ENCODE data around the gene KLF12. TPM values are rescaled to one million over a fixed set of nuclear protein-coding genes. Genes with fewer than 3 reads are reported as not detected.

The KLF12 gene
- total RNA-seq, 2 donors from 2014 or later, result 19.9 to 23.8 TPM

GRCh38 chr13:74090869-74091605, 43.2 kb downstream of the KLF12 start:
- DNase-seq (ENCODE audit: low spot score) (no peak), ATAC-seq (ENCODE audit: insufficient number of reproducible peaks, low FRiP score, low read depth) (no peak)
- no peaks in the 10 kb centered on the region for H3K36me3 ChIP-seq
- H3K9me3 ChIP-seq, result no peaks in the 10 kb centered on the region
- H3K4me3 ChIP-seq, result no peak overlapping the region
- H3K27ac ChIP-seq, result no peak overlapping the region
- TF ChIP-seq CTCF (IDR thresholded peaks at IDR 0.05), result no peak
- peaks cover 16 to 46% of the 10 kb centered on the region in 2 donors for H3K4me1 ChIP-seq (ENCODE audit: control insufficient read depth in 1 of 2, low read depth in 2 of 2)
- no peaks in the 10 kb centered on the region for H3K27me3 ChIP-seq (replicated peaks; ENCODE audit: insufficient read depth)

- DNase-seq (ENCODE audit: low spot score), result no peak
- no peak for TF ChIP-seq CTCF (IDR thresholded peaks at IDR 0.05)
- H3K27ac ChIP-seq, result no peak overlapping the region
- ATAC-seq (ENCODE audit: insufficient number of reproducible peaks, low FRiP score, low read depth), result no peak
- H3K4me1 ChIP-seq (ENCODE audit: control insufficient read depth in 1 of 2, low read depth in 2 of 2), result peaks cover 16 to 46% of the 10 kb centered on the region in 2 donors
- H3K27me3 ChIP-seq (replicated peaks; ENCODE audit: insufficient read depth), result no peaks in the 10 kb centered on the region
- H3K4me3 ChIP-seq, result no peak overlapping the region
- no peaks in the 10 kb centered on the region for H3K9me3 ChIP-seq
- no peaks in the 10 kb centered on the region for H3K36me3 ChIP-seq
Measured at GRCh38 chr13:74090397-74090796, 43.8 kb downstream of the KLF12 start.

GRCh38 chr13:74087357-74087756, 46.8 kb downstream of the KLF12 start:
- Histone ChIP-seq H3K9me3 (no peaks in the 10 kb centered on the region), H3K27me3 (replicated peaks; ENCODE audit: insufficient read depth) (no peaks in the 10 kb centered on the region), H3K36me3 (no peaks in the 10 kb centered on the region), H3K4me3 (no peak overlapping the region), H3K27ac (no peak overlapping the region), H3K4me1 (ENCODE audit: control insufficient read depth in 1 of 2, low read depth in 2 of 2) (peaks cover 12 to 53% of the 10 kb centered on the region in 2 donors)
- no peak for DNase-seq (ENCODE audit: low spot score)
- no peak for ATAC-seq (ENCODE audit: insufficient number of reproducible peaks, low FRiP score, low read depth)
- TF ChIP-seq CTCF (IDR thresholded peaks at IDR 0.05), result no peak
